GM04503 (cell line): ENCODE results near the gene ARHGEF40.

Source experiments
- DNase-seq: peaks from one replicate; pipeline ENCODE4 v3.0.0-alpha.2; 2012; ENCODE audit warnings: low read depth

The ARHGEF40 gene

DNA sequence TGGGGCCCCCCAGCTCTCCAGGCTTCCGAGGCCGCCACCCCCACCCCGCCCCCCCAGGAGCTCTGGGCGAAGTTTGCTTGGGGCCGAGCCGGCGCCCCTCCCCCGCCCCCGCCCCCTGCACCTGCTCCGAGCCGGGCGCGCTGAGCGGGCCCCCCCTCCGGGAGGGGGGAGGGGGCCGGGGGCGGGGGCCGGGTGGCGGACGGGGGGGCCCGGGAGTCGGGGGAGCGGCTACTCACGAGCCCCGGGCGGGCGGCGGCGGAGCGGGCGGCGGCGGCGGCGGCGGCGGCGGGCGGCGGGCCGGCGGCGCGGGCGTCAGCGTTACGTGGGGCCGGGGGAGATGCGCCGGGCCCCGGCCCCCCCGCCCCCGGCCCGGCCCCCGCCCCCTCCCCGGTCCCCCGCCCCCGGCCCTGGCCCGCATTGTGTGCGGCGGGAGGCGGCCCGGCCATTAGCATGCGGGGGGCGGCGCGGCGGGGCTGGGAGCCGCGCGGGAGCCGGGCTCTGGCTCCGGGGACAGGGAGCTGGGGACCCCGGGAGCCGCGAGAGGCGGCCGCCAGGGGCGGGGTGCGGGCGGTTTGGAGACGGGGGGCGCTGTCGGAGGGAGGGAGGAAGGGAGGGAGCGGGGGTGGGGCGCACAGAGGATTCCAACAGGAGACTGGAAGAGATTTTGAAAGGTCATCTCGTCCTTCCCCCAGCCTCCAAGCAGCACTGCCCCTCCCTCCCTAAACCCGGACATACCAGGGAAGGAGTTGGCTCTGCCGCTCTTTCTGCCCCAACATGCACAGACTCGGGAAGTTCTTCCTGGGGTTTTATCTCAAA, 28.2 kb downstream of the ARHGEF40 start, which contains the start of gene ZNF219:
Gene ZNF219 (minus strand): TSS at position 580 of the 816 bp plus-strand sequence. CDS start 5,064 bp downstream, outside the sequence.
- DNase-seq = no peak

DNA sequence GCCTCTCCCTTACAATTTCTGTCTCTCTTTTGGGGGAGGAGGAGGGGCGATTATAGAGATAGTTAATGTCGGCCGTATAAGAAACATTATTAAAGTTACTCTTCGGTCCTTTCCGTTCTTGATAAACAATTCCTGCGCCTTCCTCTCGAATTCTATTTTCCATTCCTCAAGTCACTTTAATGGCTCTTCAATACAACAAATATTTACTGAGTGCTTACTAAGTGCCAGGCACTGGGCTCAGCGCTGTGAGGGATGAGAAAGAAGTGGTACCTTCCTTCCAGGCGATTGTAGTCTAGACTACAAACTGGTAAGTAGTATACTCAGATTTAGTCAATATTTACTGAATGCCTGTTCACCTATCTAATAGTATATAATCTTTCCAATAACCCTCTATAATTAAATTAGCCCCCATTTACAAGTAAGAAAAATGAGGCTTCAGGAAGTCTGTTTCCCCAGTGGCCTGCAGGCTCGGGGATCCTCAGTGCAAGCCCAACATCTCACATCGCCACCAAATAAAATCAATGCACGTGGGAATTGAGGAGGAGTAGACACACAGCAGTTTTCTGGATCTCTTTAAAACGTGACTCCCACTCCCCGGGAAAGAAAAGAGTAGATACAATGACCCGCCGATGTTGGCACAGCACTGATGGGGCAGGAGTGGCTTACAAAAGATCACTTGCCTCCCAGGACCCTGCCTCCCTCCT, 28.9 kb downstream of the ARHGEF40 start:
- DNase-seq = no peak

DNA sequence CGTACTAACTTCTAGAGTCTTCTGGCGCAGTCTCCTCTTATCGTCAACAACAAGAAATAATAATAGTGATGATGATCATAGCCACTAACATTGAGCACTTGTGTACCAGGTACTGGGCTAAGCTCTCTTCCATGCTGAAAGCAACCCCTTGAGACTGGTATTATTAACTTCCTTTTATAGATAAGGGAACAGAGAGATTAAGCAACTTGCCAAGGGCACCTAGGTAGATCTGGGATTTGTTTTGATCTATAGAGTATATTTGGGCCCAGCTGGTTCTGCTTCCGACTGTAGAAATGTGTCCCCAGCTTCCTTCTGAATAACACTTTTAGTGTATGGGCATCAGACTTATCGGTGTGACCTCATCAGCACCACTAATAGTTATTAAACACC, 29.5 kb downstream of the ARHGEF40 start:
- no peak for DNase-seq

DNA sequence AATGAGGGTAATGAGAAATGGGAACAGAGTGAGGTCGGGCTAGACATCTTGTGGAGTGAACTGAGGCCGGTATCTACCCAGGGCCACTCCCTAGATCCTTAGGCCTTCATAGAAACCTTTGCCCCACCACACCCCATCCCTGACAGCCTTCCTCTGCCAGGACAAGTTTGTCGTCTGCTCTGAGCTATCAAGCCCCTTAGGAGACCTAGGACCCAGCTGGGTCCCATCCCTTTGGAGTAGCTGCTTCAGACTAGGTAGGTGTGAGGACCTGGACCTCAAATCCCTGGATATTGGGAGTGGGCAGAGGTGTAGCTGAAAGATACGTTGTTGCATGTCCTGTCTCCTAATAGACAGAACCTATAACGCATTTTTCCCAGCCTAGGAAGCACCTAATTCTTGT, 30.8 kb downstream of the ARHGEF40 start, which contains the start of gene TMEM253:
Gene TMEM253 (plus strand): TSS at position 136 of the 400 bp plus-strand sequence. CDS start 278 bp downstream, outside the sequence.
- no peak for DNase-seq

DNA sequence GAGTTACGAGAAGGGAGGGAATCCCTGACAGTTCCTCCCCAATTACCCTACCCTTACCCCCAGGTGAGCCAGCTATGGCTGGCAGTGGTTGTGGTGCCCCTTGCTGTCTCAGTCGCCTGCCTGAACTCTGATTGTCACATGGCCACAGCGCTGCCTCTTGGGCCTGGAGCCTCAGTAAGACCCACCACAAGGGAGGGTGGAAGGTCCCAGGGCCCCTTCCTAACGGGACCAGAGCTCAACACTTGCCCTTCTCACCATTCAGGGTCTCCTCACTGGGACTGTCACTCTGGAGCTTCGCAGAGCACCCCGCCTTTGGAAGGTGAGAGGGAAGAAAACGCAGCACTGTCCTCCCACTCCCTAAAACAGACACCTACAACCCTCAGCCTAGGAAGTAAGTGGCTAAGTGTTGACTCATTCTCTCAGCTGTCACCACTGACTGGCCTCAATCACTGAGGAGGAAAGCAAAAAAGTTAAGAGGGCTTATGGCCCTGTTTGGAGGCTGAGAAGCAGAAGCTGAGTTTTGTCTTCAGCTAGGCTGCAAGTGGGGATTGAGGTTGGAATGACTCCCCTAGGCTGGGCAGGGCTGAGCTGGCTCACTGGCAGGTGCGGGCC, 31.8 kb downstream of the ARHGEF40 start:
- DNase-seq = no peak

DNA sequence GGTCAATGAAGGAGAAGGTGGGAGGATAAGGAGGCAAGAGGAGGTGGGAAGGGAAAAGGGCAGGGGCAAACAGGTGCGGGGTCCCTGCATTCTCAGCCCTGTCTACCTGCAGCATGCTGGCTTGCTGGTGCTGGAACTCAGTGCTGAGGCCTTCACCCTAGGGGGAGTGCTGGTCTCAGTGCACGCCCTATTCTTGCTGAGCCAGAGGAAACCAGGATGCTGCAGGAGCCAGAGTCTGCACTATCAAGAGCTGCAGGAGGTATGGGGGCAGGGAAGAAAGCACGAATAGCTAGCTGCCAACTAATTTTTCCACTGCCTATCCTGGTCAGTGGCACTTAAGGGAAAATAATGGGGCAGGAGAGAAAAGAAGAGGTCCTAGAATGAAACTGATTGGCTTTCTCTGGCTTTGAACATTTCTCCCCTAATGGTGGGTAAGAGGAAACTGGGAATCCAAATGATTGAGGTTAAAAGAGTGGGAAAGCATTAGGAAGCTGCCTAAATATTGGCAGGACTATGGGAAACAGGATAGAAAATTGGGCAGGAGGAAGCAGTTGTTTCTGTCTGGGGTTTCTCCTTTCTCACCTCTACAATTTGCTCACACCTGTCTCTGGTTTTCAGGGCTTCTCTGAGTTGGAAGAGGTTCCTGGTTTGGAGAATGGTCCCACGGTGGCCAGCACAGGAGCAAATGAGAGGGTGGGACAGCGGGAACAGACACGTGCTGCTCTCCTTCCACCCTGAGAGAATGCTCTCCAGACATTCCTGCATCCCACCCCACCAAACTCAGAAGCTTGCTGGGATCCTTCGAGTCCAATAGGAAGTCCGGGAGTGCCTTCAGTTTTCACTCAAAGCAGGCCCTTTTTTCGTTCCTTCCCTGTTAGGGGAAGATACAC, 32.7 kb downstream of the ARHGEF40 start:
- DNase-seq = no peak

DNA sequence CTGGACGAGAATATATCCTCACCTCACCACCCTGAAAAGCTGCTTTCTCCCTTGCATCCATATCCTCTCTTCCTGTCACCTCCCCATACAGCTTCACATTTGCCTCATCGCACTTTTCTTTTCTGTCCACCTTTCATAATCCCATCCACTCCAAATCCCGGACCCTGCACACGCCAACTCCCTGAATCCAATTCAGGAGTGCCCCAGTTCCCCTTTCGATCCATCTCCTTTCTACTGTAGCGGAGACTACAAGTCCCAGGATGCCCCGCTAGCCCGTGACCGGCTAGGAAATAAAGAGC, 33.3 kb downstream of the ARHGEF40 start:
- no peak for DNase-seq

DNA sequence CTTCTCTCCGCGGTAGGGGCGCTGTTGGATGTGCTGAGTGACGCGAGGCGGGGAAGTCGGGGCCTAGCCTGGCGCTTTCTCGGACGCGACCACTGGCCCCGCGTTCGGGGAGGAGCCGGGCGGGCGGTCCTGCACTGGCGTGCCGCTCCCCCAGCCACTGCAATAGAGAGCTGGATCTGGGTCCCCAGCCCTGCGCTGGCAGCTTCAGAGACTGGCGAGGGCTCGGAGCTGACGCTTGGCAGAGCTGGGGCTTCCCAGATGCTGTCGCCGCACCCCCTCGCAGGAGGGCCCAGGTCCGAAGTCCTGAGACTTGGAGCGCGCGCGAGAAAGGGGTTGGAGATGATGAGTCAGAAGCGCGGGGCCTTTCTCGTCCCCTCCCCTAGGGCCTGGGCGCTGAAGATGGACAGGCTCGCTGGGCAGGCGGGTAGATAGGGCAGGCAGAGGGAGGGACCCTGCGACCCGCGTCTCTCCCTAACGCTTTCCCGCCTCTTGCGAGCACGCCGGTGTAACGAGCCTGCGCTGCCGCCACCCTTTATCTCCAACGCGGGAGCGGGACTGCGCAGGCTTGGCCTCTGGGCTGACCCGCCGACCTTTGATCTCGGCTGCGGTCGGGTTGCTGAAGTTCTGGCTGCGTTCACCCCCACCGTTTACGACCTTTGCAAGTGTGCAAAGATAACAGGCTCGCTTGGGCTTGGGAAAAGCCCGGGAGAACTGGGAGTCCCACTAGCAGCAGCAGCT, 33.8 kb downstream of the ARHGEF40 start:
- DNase-seq = peak; percentile 74

DNA sequence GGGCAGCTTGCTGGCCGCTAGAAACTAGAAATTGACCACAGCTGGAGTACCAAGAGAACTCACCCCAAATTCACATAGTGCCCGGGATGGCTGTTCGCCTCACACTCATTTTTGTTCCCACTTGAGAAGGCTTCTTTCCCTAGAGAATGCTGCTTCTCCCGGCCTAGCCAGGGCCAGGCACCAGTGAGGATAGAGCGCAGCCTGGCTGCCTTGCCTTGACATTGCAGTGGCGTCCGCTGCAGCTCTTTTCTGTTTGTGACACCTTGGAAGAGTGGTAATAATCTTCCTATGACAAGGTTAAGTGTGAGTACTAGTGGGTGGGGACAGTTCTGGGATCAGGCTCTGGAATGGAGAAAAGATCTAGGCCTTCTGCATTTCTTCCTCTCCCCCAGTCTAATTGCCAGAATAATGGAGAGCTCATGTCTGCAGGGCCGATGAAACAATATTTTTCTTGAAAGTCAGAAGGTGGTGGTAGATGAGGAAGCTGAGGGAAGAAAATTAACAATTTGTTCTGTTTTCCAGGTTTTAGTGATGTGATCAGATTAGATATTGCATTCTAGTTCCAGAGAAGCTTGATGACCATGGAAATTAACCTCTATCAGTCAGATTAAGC, 34.5 kb downstream of the ARHGEF40 start:
- DNase-seq = no peak

DNA sequence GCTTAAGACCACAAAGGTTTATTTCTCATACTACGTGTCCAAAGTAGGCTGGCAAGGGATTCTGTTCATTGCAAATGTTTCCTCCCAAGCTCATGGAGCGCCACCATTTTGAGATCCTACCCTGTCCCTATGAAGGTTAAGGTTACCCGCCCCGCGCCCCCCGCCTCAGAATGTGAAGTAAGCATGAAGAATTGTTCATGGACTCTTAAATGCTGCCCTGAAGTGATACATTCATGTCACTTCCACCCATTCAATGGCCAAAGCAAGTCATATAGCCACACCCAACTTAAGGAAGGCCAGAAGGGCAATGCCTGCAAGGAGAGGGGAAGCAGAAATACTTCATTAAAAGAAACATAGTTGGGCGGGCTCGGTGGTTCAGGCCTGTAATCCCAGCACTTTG, 35.0 kb downstream of the ARHGEF40 start:
- DNase-seq = no peak

DNA sequence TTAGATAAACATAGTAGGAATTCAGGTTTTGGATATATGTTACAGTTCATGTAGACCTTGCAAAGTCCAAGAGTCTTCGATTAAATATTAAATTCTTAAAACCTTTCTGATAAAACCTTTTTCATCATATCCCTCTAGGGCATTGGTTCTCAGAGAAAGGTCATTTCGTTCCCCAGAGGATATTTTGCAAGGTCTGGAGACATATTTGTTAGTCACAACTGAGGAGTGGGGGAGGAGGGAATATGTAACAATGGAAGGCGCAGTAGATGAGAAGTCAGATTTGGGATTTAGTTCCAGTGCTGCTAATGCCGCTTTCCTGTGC, 36.0 kb downstream of the ARHGEF40 start:
- no peak for DNase-seq

DNA sequence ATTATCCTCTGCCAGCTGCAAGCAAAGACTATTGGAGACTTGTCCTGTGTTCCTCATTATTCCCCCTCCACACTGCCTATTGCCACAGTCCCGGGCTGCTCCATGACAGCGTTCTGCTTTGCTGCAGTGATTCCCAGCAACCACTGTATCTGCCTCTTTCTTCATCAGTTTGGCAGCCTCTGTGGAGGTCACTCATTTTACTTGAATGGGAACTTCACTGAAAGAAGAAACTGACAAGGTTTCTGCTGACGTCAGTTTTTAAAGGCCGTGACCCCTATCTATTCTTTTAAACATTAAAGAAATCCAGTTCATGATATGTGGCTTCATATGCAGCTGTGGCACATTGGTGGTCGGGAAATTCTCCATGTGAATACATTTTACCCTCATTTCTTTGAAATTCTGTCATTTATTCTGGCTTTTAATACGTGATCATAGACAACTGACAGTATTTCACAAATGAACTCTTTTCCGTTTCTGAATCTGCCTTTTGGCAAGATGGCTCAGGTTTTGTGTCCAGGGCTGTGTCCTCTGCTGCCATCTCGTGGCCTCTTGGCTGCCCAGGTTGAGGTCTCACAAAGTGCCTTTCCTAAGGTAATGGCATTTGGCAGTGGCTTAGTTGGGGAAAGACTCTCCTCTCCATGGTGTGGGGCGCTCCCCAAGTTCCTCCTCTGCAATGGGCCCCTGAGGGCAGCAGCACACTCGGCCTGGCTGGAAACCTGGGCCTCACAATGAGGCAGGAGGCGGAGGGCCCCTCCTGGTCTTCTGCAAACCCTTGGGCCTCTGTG, 36.6 kb downstream of the ARHGEF40 start:
- DNase-seq = no peak

DNA sequence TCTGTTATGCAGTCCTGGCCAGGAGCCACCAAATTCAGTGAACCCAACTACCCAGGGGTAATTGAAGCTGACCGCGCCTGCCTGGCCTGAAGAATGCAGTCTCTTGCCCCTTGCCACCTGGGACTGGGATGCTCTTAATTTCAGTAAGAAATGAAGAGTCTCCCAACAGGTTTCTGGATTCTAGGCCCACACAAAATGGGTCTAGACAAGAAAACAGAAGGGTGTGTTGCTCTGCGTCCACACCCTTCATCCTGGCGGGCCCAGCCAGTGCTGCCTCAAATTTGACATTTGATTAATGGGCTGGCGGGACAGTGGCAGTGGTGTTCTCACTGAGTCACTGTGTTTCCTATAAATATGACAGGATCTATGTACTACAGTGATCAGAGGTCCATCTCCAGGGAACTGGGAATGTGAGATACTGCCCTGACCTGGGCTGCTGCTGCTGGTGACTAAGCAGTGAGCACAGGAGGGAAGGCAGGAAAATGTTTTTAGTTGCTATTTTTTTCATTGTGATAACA, 37.2 kb downstream of the ARHGEF40 start:
- no peak for DNase-seq

DNA sequence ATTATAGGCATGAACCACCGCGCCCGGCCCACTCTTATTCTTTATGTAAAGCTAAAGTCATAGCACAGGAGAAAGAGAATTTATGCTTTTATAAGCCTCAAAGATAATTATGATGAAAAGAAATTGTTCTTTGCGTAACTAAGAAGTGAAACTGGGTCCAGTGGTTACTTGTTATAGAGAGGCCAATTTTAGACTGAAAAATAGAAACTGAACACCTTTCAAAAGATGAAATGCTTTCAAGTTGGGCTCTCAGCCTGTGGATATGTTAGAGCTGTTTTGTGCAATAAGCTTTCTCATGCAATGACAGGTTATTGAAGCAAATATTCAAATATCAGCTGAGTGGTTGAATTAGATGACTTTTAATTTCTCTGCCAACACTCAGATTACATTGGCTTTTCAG, 38.7 kb downstream of the ARHGEF40 start:
- no peak for DNase-seq

DNA sequence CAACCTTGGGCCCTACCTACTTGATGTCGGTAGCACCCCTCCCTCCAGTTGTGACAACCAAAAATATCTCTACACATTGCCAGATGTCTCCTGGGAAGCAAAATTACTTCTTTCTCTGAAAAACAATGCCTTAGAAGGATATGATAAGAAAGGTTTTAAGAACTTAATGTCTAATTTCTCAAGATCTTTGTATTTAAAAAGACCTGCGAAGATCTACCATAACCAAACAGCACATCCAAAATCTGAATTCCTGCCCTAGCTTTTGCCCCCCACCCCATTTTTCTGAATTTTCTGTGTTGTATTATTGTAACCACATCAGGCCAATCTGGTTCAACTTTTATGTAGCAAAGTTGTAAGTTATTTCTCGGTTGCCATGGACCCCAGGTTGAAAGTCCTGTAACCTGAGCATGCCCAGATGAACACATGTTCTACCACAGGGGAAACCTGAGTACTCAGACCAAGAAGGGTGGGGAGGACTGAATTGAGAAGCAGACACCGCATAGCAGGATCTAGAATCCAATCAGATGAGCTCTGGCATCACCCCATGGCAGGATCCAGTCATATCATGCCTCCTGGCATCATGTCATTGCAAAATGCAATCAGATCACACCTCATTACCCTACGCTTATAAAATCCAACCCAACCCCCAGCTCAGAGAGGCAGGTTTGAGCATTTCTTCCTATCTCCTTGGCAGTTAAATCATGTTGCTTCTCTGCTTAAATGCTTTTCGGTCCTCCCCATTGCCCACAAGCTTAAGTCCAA, 39.5 kb downstream of the ARHGEF40 start:
- DNase-seq = no peak

DNA sequence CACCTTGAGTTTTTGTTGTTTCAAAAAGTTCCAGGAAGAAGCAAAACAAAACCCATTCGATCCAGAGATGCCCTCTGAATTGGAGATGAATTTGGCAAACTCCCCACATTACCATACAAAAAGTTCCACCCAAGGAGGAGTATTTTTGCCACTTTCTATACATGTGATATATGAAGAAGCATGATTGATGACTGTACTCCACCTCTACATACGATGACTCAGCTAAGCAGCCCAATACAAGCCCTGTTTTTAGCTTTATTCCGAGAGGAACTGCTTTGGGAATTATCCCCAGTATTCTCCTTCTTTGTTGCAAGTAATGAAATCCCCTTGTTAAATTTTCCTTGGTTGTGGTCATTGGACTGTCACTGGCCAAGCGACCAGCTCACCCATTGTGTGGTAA, 42.2 kb downstream of the ARHGEF40 start:
- DNase-seq = no peak

DNA sequence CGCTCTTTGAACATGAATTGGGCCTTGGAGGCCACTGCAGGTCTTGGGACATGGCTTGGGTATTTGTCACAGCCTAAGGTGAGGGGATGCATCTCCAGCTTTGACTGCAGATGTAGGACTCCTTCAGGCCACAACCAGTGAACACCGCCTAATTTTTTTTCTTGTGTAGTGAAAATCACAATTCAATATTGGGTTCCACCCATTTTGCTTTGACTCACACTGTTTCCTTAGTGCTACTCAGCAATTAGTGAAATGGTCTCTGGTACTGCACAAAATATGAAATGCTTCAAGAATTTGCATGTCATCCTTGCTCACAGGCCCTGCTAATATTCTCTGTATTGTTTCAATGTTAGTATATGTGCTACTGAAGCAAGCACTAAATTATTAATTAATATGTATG, 43.3 kb downstream of the ARHGEF40 start:
- DNase-seq = no peak

DNA sequence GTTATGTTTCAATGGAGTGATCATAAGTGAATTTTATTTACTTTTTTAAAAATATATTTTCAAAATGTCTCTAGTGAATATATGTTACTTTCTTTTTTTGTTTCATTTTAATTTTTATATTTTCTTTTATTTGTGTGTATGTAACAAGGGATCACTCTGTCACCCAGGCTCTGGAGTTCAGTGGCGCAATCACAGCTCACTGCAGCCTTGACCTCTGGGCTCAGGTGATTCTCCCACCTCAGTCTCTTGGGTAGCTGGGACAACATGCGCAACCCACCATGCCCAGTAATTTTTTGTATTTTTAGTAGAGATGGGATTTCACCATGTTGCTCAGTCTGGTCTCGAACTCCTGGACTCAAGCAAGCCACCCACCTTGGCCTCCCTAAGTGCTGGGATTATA, 48.8 kb downstream of the ARHGEF40 start:
- DNase-seq = no peak

DNA sequence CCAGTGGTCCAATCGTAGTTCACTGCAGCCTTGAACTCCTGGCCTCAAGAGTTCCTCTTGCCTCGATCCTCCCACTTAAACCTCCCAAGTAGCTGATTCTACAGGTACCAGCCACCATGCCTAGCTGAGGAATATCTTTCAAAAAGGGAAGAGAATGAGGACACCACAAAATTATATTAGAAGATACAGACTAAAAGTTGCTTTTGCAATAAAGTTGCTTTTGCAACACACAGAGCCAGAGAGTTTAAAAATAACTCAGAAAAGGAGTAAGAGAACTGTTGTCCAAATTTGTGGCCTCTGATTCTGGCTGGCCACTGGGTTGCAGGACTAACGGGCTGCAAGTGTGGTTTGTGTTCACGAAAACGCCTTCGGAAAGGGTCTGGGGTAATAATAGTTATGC, 50.6 kb downstream of the ARHGEF40 start:
- no peak for DNase-seq
